ENCODE measurements around the gene MT1E.

MT1E gene

DNA sequence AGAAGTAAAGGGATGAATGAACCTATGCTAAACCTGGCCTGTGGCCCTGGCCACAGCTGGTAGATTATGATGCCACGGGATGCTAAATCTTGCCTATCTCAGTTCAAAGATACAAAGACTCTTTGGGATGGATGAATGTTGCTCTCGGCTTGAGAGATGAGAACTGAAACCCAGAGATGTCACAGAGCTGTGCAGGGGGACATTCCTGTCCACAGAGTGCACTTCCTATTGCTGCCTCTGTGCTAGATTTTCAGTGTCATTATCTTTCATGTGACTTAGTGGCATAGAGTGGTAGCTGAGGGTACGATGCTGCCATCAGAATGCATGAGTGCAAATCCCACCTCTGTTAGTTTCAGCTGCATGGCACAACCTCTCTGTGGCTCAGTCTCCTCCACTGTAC, 4.6 kb downstream of the MT1E start:
- no peak overlapping the region for H3K4me3 Mint-ChIP-seq
- peaks cover 59% of the 10 kb centered on the region for H3K27me3 Mint-ChIP-seq
- no peaks in the 10 kb centered on the region for H3K36me3 Mint-ChIP-seq
- H3K27ac Mint-ChIP-seq, result peak overlapping the region; percentile 49
- ATAC-seq, result peak; percentile 92
- H3K4me1 Mint-ChIP-seq, result peaks cover 50% of the 10 kb centered on the region
- no peaks in the 10 kb centered on the region for H3K9me3 Mint-ChIP-seq

- Mint-ChIP-seq H3K4me1 (peaks cover 43% of the 10 kb centered on the region), H3K27ac (peak overlapping the region; percentile 21), H3K9me3 (no peaks in the 10 kb centered on the region), H3K4me3 (no peak overlapping the region), H3K27me3 (peaks cover 59% of the 10 kb centered on the region), H3K36me3 (no peaks in the 10 kb centered on the region)
- ATAC-seq, result no peak
Measured at GRCh38 chr16:56631197-56631596, 5.6 kb downstream of the MT1E start.

- Mint-ChIP-seq H3K4me3 (peak overlapping the region; percentile 57), H3K4me1 (peaks cover 49% of the 10 kb centered on the region), H3K27ac (peak overlapping the region; percentile 21), H3K9me3 (no peaks in the 10 kb centered on the region), H3K27me3 (peaks cover 59% of the 10 kb centered on the region), H3K36me3 (no peaks in the 10 kb centered on the region)
- no peak for ATAC-seq
Measured at GRCh38 chr16:56631832-56632155, 6.2 kb downstream of the MT1E start.

GRCh38 chr16:56632156-56632847, 6.7 kb downstream of the MT1E start, which contains the start of gene MT1M:
Gene MT1M (plus strand): TSS chr16:56632659. CDS start chr16:56632732, 73 bp downstream.
- H3K4me1 Mint-ChIP-seq, result peaks cover 49% of the 10 kb centered on the region
- H3K27ac Mint-ChIP-seq, result peak within 1 kb of the TSS; percentile 21
- peak within 1 kb of the TSS; percentile 57 for H3K4me3 Mint-ChIP-seq
- no peaks in the 10 kb centered on the region for H3K36me3 Mint-ChIP-seq
- H3K27me3 Mint-ChIP-seq, result peaks cover 60% of the 10 kb centered on the region
- no peak for ATAC-seq
- H3K9me3 Mint-ChIP-seq, result no peaks in the 10 kb centered on the region

- Mint-ChIP-seq H3K4me1 (peaks cover 54% of the 10 kb centered on the region), H3K9me3 (no peaks in the 10 kb centered on the region), H3K4me3 (peak overlapping the region; percentile 41), H3K27ac (no peak overlapping the region), H3K36me3 (no peaks in the 10 kb centered on the region), H3K27me3 (peaks cover 66% of the 10 kb centered on the region)
- no peak for ATAC-seq
Measured at GRCh38 chr16:56632848-56633365, 7.3 kb downstream of the MT1E start.

- no peaks in the 10 kb centered on the region for H3K9me3 Mint-ChIP-seq
- H3K4me3 Mint-ChIP-seq, result no peak overlapping the region
- H3K27ac Mint-ChIP-seq, result no peak overlapping the region
- ATAC-seq, result no peak
- H3K4me1 Mint-ChIP-seq, result peaks cover 60% of the 10 kb centered on the region
- H3K36me3 Mint-ChIP-seq, result no peaks in the 10 kb centered on the region
- H3K27me3 Mint-ChIP-seq, result peaks cover 72% of the 10 kb centered on the region
Measured at GRCh38 chr16:56633535-56633934, 8.0 kb downstream of the MT1E start.

DNA sequence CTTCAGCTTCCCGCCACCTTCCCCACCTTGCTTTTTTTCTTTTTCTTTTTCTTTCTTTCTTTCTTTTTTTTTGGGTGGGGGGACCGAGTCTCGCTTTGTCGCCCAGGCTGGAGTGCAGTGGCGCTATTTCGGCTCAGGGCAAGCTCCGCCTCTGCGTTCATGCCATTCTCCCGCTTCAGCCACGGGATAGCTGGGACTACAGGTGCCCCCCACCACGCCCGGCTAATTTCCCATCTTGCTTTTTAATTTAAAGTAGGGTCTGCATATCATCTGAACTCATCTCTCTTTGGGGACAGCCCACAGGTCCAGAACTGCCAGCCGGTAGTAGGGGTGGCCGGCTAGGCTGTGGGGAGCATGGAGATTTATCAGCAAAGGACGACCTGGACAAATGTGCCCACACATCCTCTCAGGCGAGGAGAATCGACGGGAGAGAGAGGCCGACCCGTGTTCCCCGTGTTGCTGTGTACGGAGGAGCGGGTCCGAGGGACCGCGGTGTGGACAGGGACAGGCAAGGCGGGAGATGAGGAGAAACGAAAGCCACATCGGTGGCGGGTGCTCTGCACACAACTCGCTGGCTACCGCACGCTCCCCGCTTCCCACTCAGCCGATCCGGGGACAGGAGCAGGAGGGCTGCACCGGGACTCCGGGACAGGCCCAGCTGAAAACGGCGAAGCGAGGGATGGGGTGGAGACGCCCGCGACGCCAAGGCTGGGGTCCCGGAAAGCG, 9.3 kb downstream of the MT1E start:
- Mint-ChIP-seq H3K9me3 (no peaks in the 10 kb centered on the region), H3K36me3 (no peaks in the 10 kb centered on the region), H3K4me1 (peaks cover 52% of the 10 kb centered on the region), H3K27me3 (peaks cover 86% of the 10 kb centered on the region), H3K4me3 (peak overlapping the region; percentile 62), H3K27ac (peak overlapping the region; percentile 45)
- ATAC-seq, result no peak

GRCh38 chr16:56635441-56635967, 9.9 kb downstream of the MT1E start:
- no peak for ATAC-seq
- Mint-ChIP-seq H3K9me3 (no peaks in the 10 kb centered on the region), H3K4me3 (peak overlapping the region; percentile 29), H3K36me3 (no peaks in the 10 kb centered on the region), H3K27ac (peak overlapping the region; percentile 45), H3K27me3 (peaks cover 92% of the 10 kb centered on the region), H3K4me1 (peaks cover 45% of the 10 kb centered on the region)

DNA sequence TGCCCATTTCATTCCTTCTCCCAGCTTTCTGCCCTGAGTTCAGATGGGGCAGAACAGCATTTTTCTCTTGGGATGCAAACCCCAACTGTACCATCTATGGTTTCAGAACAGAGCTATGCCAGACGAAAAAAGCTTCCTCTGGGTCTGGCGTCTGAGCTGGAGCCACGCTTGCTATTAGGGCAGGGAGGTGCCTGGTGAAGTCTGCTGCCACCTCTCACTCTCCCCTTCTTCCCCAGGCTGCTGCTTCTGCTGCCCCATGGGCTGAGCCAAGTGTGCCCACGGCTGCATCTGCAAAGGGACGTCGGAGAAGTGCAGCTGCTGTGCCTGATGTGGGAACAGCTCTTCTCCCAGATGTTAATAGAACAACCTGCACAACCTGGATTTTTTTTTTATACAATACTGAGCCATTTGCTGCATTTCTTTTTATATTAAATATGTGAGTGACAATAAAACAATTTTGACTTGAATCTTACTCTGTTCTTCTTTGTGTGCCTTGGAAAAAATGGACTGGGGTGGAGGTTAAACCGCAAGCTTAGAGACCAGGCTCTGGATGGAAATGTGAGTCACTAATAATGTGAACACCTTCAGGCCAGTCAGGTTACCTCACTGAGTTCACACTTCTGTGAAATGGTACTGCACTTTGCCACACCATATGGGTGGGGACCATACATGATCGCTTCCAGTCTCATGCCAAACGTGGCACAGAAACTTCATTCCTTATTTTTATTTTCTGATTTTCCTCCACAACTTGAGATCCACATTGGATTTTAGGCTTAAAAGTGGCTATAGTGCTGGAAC, 11.2 kb downstream of the MT1E start:
- H3K4me3 Mint-ChIP-seq, result no peak overlapping the region
- ATAC-seq, result no peak
- H3K36me3 Mint-ChIP-seq, result no peaks in the 10 kb centered on the region
- peaks cover 94% of the 10 kb centered on the region for H3K27me3 Mint-ChIP-seq
- H3K4me1 Mint-ChIP-seq, result peaks cover 41% of the 10 kb centered on the region
- no peak overlapping the region for H3K27ac Mint-ChIP-seq
- no peaks in the 10 kb centered on the region for H3K9me3 Mint-ChIP-seq

DNA sequence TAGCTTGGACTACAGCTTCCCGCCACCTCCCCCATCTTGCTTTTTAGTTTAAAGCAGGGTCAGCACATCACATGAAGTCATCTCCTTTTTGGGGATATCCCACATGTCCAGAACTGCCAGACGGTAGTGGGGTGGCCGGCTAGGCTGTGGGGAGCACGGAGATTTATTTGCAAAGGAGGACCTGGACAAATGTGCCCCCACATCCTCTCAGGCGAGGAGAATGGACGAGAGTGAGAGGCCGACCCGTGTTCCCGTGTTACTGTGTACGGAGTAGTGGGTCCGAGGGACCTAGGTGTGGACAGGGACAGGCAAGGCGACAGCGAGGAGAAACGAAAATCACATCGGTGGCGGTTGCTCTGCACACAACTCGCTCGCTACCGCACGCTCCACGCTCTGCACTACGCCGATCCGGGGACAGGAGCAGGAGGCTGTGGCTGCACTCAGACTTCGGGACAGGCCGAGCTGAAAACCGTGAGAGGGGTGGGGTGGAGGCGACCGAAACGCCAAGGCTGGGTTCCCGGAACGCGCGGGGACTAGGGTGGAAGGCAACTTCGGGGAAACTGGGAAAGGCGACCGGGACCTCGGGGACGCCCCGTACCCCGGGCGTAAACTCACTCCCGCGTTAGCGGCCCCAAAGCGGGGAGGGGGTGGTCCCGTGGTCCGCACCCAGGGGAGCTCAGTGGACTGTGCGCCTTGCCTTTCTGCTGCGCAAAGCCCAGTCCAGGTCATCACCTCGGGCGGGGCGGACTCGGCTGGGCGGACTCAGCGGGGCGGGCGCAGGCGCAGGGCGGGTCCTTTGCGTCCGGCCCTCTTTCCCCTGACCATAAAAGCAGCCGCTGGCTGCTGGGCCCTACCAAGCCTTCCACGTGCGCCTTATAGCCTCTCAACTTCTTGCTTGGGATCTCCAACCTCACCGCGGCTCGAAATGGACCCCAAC, 12.5 kb downstream of the MT1E start, which contains the start of gene MT1A:
Gene MT1A (plus strand): TSS at position 853 of the 937 bp plus-strand sequence. CDS start 73 bp downstream, at position 926.
- peaks cover 37% of the 10 kb centered on the region for H3K4me1 Mint-ChIP-seq
- no peaks in the 10 kb centered on the region for H3K9me3 Mint-ChIP-seq
- peaks cover 81% of the 10 kb centered on the region for H3K27me3 Mint-ChIP-seq
- H3K4me3 Mint-ChIP-seq, result peak within 1 kb of the TSS; percentile 57
- no peak within 1 kb of the TSS for H3K27ac Mint-ChIP-seq
- ATAC-seq, result peak; percentile 37
- H3K36me3 Mint-ChIP-seq, result no peaks in the 10 kb centered on the region

DNA sequence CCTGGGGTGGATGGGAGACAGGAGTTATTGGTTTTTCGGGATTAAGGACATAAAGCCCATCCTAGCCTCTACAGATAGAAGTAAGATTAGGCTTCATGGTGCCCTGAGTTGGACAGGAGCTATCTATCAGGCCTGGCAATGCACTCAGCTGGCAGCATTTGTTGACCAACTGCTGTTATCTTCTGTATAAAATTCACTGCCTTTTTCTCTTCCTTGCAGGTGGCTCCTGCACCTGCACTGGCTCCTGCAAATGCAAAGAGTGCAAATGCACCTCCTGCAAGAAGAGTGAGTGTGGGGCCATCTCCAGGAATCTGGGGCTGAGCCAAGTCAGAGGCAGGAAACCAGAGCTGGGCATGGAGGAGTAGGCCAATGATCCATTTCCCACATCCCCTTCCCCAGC, 13.5 kb downstream of the MT1E start:
- Mint-ChIP-seq H3K27me3 (peaks cover 77% of the 10 kb centered on the region), H3K4me3 (no peak overlapping the region), H3K27ac (no peak overlapping the region), H3K4me1 (peaks cover 47% of the 10 kb centered on the region), H3K36me3 (no peaks in the 10 kb centered on the region), H3K9me3 (no peaks in the 10 kb centered on the region)
- ATAC-seq, result no peak

GRCh38 chr16:56640076-56640475, 14.5 kb downstream of the MT1E start:
- H3K27ac Mint-ChIP-seq, result no peak overlapping the region
- no peak for ATAC-seq
- H3K36me3 Mint-ChIP-seq, result no peaks in the 10 kb centered on the region
- H3K4me1 Mint-ChIP-seq, result peaks cover 44% of the 10 kb centered on the region
- H3K9me3 Mint-ChIP-seq, result no peaks in the 10 kb centered on the region
- no peak overlapping the region for H3K4me3 Mint-ChIP-seq
- H3K27me3 Mint-ChIP-seq, result peaks cover 77% of the 10 kb centered on the region

GRCh38 chr16:56641166-56641565, 15.6 kb downstream of the MT1E start:
- no peaks in the 10 kb centered on the region for H3K36me3 Mint-ChIP-seq
- no peak for ATAC-seq

More at GRCh38 chr16:56641166-56641565, 15.6 kb downstream of the MT1E start:
- no peak overlapping the region for H3K27ac Mint-ChIP-seq
- no peaks in the 10 kb centered on the region for H3K9me3 Mint-ChIP-seq
- H3K4me1 Mint-ChIP-seq, result peaks cover 41% of the 10 kb centered on the region
- H3K27me3 Mint-ChIP-seq, result peaks cover 69% of the 10 kb centered on the region
- H3K4me3 Mint-ChIP-seq, result no peak overlapping the region

Data from stimulated activated memory B cell treated with anti-CD40 and anti-IgM and Interleukin-4, amounts not matched to agents 10 μg/mL and 1 μg/mL and 100 μg/mL, for 72 hours (primary cell).